ENCODE measurements around the gene ORM2.
"Not testable (repeated sequence)": the region's sequence is repeated elsewhere in the genome, so short reads cannot be mapped to it uniquely, and the experiment has no call there.

Gene ORM2

GRCh38 chr9:114314881-114315722 lies 14.6 kb upstream of the ORM2 start:
- no peak for DNase-seq (ENCODE audit: low read depth)

DNA sequence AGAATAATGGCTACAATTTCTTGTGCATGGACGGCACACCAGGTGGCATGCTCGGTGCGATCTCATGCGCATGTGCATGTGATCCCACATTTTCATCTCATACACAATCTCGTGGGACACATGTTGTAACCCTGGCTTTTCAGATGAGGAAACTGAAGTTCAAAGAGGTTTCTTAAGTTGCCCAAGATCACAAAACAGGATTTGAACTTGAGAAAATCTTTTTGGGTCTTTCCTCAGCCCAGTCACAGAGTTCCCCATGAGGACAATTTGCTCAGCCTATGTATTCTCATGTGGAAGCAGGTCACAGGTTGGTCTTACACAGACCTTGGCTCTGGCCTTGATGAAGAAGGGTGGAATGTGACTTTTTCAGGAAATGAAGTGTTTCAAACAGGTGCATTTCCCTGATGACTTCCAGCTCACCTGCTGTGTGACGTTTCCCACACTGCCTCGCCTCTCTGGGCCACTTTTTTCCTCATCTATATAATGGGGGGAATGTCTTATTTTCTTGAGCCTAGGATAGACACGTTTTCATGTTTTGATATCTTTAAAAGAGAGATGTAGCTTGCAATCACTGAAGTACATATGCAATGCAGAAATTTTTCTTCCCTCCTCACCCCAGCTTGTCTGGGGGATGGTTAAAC lies 13.8 kb upstream of the ORM2 start:
- DNase-seq (ENCODE audit: low read depth) = no peak

- no peak for DNase-seq (ENCODE audit: low read depth)
Measured at GRCh38 chr9:114316605-114317230, 13.0 kb upstream of the ORM2 start.

GRCh38 chr9:114317665-114318357 lies 11.9 kb upstream of the ORM2 start:
- no peak for DNase-seq (ENCODE audit: low read depth)

- DNase-seq (ENCODE audit: low read depth) = no peak
Measured at GRCh38 chr9:114318416-114318815, 11.3 kb upstream of the ORM2 start.

DNA sequence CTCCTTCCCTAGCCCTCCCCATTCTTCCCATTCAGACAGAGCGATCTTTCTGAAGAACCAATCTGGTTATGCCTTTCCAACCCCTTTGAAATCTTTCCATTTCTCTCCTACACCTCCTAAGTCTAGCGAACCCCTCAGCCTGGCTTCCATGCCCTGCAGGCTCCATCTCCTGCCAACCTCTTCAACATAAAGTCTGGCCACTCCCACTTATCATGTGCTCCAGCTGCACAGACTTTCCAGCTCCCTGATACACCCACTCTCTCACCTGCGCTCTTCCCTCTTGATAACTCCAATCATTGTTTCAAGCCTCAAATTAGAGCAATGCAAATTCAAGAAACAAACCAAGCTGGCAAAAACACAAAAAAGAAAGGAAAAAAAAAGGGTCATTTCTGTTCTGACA lies 10.5 kb upstream of the ORM2 start:
- DNase-seq (ENCODE audit: low read depth) = no peak

DNA sequence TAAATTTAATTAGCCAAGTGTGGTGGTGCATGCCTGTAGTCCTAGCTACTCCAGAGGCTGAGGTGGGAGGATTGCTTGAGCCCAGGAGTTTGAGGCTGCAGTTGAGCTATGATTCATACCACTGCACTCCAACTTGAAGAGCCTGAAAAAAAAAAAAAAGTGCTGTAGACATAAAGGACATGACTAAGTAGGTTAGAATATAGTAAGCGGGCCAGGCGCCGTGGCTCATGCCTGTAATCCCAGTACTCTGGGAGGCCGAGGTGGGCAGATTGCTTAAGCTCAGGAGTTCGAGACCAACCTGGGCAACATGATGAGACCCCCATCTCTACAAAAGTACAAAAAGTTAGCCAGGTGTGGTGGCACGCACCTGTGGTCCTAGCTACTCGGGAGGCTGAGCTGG lies 9.0 kb upstream of the ORM2 start:
- not testable (repeated sequence) for DNase-seq (ENCODE audit: low read depth)

- no peak for DNase-seq (ENCODE audit: low read depth)
Measured at GRCh38 chr9:114321759-114322158, 7.9 kb upstream of the ORM2 start.

DNA sequence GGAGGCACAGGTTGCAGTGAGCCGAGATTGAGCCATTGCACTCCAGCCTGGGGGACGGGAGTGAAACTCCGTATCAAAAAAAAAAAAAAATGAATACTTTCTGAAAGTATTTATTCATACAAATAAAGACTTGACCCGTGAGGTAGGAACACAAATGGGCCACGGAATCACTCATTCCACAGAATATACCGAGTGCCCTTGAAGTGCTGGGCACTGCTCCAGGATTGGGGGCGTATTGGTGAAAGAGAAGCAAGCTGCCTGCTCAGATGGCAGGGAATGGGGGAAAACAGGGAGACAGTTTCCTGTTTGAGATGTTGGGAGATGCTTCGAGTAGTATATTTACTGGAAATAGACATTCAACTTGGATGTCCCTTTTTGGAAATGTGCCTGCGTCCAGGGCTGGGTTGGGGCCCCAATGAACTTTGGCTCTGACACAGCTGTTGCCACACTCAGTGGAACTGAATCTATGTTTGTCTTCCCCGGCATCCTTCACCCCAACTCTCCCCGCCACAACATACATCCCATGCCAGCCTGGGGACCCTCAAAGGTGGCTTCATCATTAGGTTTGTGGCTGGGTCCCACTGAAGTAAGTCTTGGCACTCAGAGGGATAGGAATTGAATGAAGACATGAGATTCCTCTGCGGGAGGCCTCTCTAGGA lies 7.4 kb upstream of the ORM2 start:
- DNase-seq (ENCODE audit: low read depth) = not testable (repeated sequence)

- DNase-seq (ENCODE audit: low read depth) = not testable (repeated sequence)
Measured at GRCh38 chr9:114322831-114323531, 6.7 kb upstream of the ORM2 start, which contains the start of gene ORM1. Gene ORM1, plus strand, starts transcription at chr9:114323098. Its CDS starts 36 bp downstream, at chr9:114323134.

DNA sequence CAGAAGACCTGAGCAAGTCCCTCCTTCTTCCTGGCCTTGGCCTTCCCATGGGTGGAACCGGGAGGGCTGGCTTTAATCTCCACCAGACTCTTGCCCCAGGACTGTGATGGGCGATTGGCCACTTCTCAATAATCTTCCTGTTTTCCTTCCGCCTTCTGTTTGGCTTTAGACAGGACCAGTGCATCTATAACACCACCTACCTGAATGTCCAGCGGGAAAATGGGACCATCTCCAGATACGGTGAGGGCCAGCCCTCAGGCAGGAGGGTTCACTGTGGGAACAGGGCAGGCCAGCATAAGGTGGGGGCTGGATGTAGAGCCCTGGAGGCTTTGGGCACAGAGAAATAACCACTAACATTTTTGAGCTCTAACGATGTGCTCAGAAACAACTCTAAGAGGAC lies 5.8 kb upstream of the ORM2 start:
- DNase-seq (ENCODE audit: low read depth) = not testable (repeated sequence)

- DNase-seq (ENCODE audit: low read depth) = no peak
Measured at GRCh38 chr9:114324492-114324891, 5.2 kb upstream of the ORM2 start.

GRCh38 chr9:114324965-114325364 lies 4.7 kb upstream of the ORM2 start:
- DNase-seq (ENCODE audit: low read depth) = not testable (repeated sequence)

DNA sequence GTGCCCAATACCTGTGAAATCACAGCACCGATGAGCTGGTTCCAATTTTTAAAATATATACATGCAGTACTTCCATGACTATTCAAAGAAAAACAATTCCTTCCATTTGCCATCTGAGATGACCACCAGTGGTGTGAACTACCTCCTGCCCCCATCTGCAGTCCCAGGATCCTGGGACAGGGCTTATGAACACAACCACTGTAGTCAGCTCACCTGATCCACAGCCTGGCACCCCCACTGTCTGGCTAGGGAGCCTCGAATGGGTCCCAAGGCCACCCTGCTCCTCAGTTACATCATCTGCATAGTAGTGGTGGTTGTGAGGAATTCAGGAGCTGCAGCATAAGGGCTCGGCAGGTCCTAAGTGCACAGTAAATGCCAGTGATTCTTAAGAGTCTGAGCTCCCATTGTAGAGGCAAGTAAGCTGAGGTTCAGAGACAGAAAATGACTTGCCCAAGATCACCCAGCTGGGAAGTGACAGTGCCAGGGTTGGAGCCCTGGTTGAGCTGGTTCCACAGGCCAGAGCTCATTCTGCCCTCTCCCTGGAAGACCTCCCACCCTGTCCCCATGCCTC lies 3.9 kb upstream of the ORM2 start:
- not testable (repeated sequence) for DNase-seq (ENCODE audit: low read depth)

- no peak for DNase-seq (ENCODE audit: low read depth)
Measured at GRCh38 chr9:114327749-114328148, 1.9 kb upstream of the ORM2 start.

DNA sequence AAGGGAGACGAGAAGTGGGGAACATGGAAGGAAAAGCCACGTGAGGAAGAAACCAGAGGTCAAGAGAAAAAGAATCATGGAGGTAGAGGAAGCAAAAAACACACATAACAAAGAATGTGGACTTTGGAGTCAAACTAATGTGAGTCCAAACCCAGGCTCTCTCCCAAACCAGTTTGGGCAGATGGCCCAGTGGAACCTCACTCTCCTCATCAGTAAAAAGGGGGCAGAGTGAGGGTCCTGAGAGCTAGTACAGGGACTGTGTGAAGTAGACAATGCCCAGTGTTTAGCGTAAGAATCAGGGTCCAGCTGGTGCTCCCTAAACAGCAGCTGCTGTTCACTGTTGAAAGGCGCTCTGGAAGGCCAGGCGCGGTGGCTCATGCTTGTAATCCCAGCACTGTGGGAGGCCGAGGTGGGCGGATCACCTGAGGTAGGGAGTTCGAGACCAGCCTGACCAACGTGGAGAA lies 1.3 kb upstream of the ORM2 start:
- DNase-seq (ENCODE audit: low read depth) = not testable (repeated sequence)

- not testable (repeated sequence) for DNase-seq (ENCODE audit: low read depth)
Measured at GRCh38 chr9:114328937-114329624, 588 bp upstream of the ORM2 start.

DNA sequence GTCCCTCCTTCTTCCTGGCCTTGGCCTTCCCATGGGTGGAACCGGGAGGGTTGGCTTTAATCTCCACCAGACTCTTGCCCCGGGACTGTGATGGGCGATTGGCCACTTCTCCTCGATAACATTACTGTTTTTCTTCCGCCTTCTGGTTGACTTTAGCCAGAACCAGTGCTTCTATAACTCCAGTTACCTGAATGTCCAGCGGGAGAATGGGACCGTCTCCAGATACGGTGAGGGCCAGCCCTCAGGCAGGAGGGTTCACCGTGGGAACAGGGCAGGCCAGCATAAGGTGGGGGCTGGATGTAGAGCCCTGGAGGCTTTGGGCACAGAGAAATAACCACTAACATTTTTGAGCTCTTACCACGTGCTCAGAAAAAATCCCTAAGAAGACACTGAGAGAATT lies 967 bp downstream of the ORM2 start:
- DNase-seq (ENCODE audit: low read depth) = no peak

- not testable (repeated sequence) for DNase-seq (ENCODE audit: low read depth)
Measured at GRCh38 chr9:114331229-114332195, 1.8 kb downstream of the ORM2 start.
